ENCODE results near the gene MFSD6. TPM values are rescaled to one million over a fixed set of nuclear protein-coding genes. Genes with fewer than 3 reads are reported as not detected.

The MFSD6 gene
- total and polyA plus RNA-seq, 12 donors = 9.3 to 253 (median 93.4) TPM

DNA sequence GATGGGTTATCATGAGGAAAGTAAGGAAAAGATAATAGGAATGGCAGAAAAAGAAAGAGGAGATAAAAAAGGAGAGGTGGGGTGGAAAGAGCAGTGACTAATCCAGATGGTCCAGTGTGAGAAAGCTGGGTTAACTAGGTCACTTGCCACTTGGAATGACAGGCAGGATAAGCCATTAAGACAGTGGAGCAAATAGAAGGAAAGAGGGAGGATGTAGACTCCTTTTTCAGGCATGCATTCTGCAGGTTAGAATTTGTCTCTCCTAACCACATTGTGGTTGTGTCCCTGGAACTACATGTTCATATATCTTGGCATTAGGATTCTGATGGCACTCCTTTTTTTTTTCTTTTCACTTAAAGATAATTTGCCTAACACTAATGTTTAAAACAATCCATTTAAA lies 139.7 kb downstream of the MFSD6 start:
- TF ChIP-seq CTCF (IDR thresholded peaks at IDR 0.05) (no peak), POLR2A (IDR thresholded peaks at IDR 0.05) (no peak)
- intact Hi-C loops (cut with DNase I) = no loop called here
- H3K36me3 ChIP-seq (replicated peaks in 1 of 2) = no peaks in the 10 kb centered on the region
- no peak overlapping the region for H3K27ac ChIP-seq
- H3K4me1 ChIP-seq (replicated peaks in 1 of 2) = no peaks in the 10 kb centered on the region
- H3K27me3 ChIP-seq = no peaks in the 10 kb centered on the region
- no peak overlapping the region for H3K4me3 ChIP-seq
- DNase-seq = no peak
- H3K9me3 ChIP-seq (replicated peaks in 1 of 3) = no peaks in the 10 kb centered on the region

GRCh38 chr2:190550137-190550536 lies 142.0 kb downstream of the MFSD6 start:
- no peak for DNase-seq
- no peak for TF ChIP-seq CTCF (IDR thresholded peaks at IDR 0.05)
- no peak for TF ChIP-seq POLR2A (IDR thresholded peaks at IDR 0.05)
- Histone ChIP-seq H3K36me3 (replicated peaks in 1 of 2) (no peaks in the 10 kb centered on the region), H3K9me3 (replicated peaks in 1 of 3) (no peaks in the 10 kb centered on the region), H3K27ac (no peak overlapping the region), H3K27me3 (no peaks in the 10 kb centered on the region), H3K4me1 (replicated peaks in 1 of 2) (no peaks in the 10 kb centered on the region), H3K4me3 (no peak overlapping the region)
- WGBS, 4 donors = 90 to 97% (median 95%) methylated on average over 3 of the region's 3 CpGs
- intact Hi-C loops (cut with DNase I) = no loop called here

Other genes with a start within 250 kb of the MFSD6 start
- 100 to 1,000 TPM in 2 of 9 donors, 10 to 100 TPM in 7; 35.1 to 174 (median 68.6) TPM for gene HIBCH, start 88.5 kb upstream of the MFSD6 start, total RNA-seq
- gene HIBCH, start 88.5 kb upstream of the MFSD6 start, polyA plus RNA-seq = 100 to 1,000 TPM in 1 of 3 donors, 10 to 100 TPM in 2; 18.2 to 116 (median 29.2) TPM
- gene INPP1, start 64.8 kb upstream of the MFSD6 start, total RNA-seq = 10 to 100 TPM; 18.8 to 65.0 (median 43.1) TPM
- gene INPP1, start 64.8 kb upstream of the MFSD6 start, polyA plus RNA-seq = 10 to 100 TPM; 62.0 to 74.1 (median 65.3) TPM
- 1 to 10 TPM; 2.5 to 8.4 (median 5.2) TPM for gene NEMP2, start 126.4 kb downstream of the MFSD6 start, total RNA-seq
- 1 to 10 TPM in 1 of 3 donors, under 1 TPM in 2; 0.61 to 2.7 (median 0.72) TPM for gene NEMP2, start 126.4 kb downstream of the MFSD6 start, polyA plus RNA-seq
- 10 to 100 TPM; 19.3 to 43.7 (median 29.3) TPM for gene NAB1, start 240.7 kb downstream of the MFSD6 start, total RNA-seq
- 10 to 100 TPM; 13.0 to 29.9 (median 15.9) TPM for gene NAB1, start 240.7 kb downstream of the MFSD6 start, polyA plus RNA-seq